GM21619 (cell line): Measurements from ENCODE around the gene SPSB2.

Experiments
- ATAC-seq: cut with Tn5 transposase; IDR thresholded peaks from one replicate; pipeline ENCODE4 v1.9.1; 2021; ENCODE audit not compliant: unreplicated experiment

SPSB2 gene

GRCh38 chr12:6821591-6822425, 51.3 kb downstream of the SPSB2 start, which contains the start of gene GPR162:
Gene GPR162, plus strand, starts transcription at chr12:6821821. Its CDS starts 2,078 bp downstream, at chr12:6823899.
- ATAC-seq, result no peak
